Prostate gland (tissue), 2 donors: Measurements from ENCODE around the gene PHOX2A. TPM values are rescaled to one million over a fixed set of nuclear protein-coding genes. Genes with fewer than 3 reads are reported as not detected.

ENCODE experiments used
- DNase-seq: peaks from one replicate; pipeline ENCODE4 v3.0.0-alpha.2; 2019; ENCODE audit warnings: low spot score
- H3K27ac ChIP-seq, 2 donors: fragments of 200-600 bp; sonication (generic); 2 replicates each; pipeline ENCODE4 v1.5.1; 2017 to 2019
- H3K27me3 ChIP-seq: fragments of 200-600 bp; sonication (generic); replicated peaks from 2 replicates; pipeline ENCODE4 v1.5.1; 2019; ENCODE audit not compliant: insufficient read depth
- H3K36me3 ChIP-seq, 2 donors: fragments of 200-600 bp; sonication (generic); 1 replicate in 1 of 2; 2 replicates in 1 of 2; pipeline versions ENCODE4 v1.5.1 to v1.8.1; 2017 to 2019
- H3K4me1 ChIP-seq: fragments of 200-600 bp; sonication (generic); replicated peaks from 2 replicates; pipeline ENCODE4 v1.5.1; 2019
- H3K4me3 ChIP-seq, 2 donors: fragments of 200-600 bp; sonication (generic); 2 replicates each; pipeline ENCODE4 v1.5.1; 2017 to 2019
- H3K9me3 ChIP-seq: fragments of 200-600 bp; sonication (generic); 2 replicates; pipeline ENCODE4 v1.5.1; 2017
- CTCF ChIP-seq, 4 experiments: fragments of 200-600 bp in 2 of 4; fragments of 450-650 bp in 2 of 4; sonication (generic) in 2 of 4; IDR thresholded peaks; 1 replicate in 3 of 4; 2 replicates in 1 of 4; pipeline ENCODE4 v1.5.1; 2016 to 2019; ENCODE audit warnings: antibody characterized with exemption in 4 of 4, mild to moderate bottlenecking in 2 of 4, moderate library complexity in 2 of 4
- POLR2A ChIP-seq: fragments of 450-650 bp; IDR thresholded peaks from one replicate; pipeline ENCODE4 v1.6.1; 2016; ENCODE audit warnings: antibody characterized with exemption, mild to moderate bottlenecking
- POLR2AphosphoS5 ChIP-seq: sonication (generic); formaldehyde crosslinking; IDR thresholded peaks from one replicate; pipeline ENCODE4 v1.6.1; 2017; ENCODE audit warnings: antibody characterized with exemption
- WGBS: methylation state at CpG from one replicate; pipeline ENCODE4 v1.1.5; 2018; 5-methylcytosine and 5-hydroxymethylcytosine counted together
- intact Hi-C: fragments of 100-400 bp; cut with DNase I; formaldehyde crosslinking; loops from one replicate; pipeline ENCODE4 v1.14.2; 2022
- total RNA-seq, 2 donors: library from RNA; depleted of rRNA; stranded (reverse); fragments of >200 nt; gene quantifications; one replicate each; pipeline ENCODE4 v1.1.0, GENCODE V29; 2016

PHOX2A gene
- total RNA-seq, 2 donors from 2014 or later: 0.40 TPM; not detected in 1

GRCh38 chr11:72233056-72233772 lies 10.8 kb downstream of the PHOX2A start:
- WGBS: 87% methylated on average over 13 of the region's 13 CpGs
- no peak for DNase-seq

GRCh38 chr11:72232260-72233055 lies 11.5 kb downstream of the PHOX2A start:
- WGBS: 89% methylated on average over 18 of the region's 18 CpGs
- Histone ChIP-seq H3K4me3 (no peak overlapping the region), H3K27me3 (no peaks in the 10 kb centered on the region), H3K27ac (no peak overlapping the region), H3K36me3 (peaks cover 20 to 58% of the 10 kb centered on the region in 2 donors), H3K4me1 (no peaks in the 10 kb centered on the region), H3K9me3 (no peaks in the 10 kb centered on the region)
- intact Hi-C loops: loop anchor here (10.0 kb wide), 1 partner anchor 218 kb away; no protein-coding TSS in a partner anchor
- DNase-seq: no peak
- no peak for TF ChIP-seq CTCF (IDR thresholded peaks at IDR 0.05)
- TF ChIP-seq POLR2A: no peak
- no peak for TF ChIP-seq POLR2AphosphoS5

More at GRCh38 chr11:72233056-72233772, 10.8 kb downstream of the PHOX2A start:
- Histone ChIP-seq H3K36me3 (peaks cover 20 to 58% of the 10 kb centered on the region in 2 donors), H3K9me3 (no peaks in the 10 kb centered on the region), H3K27ac (no peak overlapping the region), H3K27me3 (no peaks in the 10 kb centered on the region), H3K4me3 (no peak overlapping the region), H3K4me1 (no peaks in the 10 kb centered on the region)
- intact Hi-C loops: loop anchor here (10.0 kb wide), 1 partner anchor 218 kb away; no protein-coding TSS in a partner anchor
- TF ChIP-seq POLR2A (no peak), CTCF (IDR thresholded peaks at IDR 0.05) (no peak), POLR2AphosphoS5 (no peak)

GRCh38 chr11:72231396-72232259 lies 12.3 kb downstream of the PHOX2A start:
- H3K4me3 ChIP-seq: no peak overlapping the region
- no peak overlapping the region for H3K27ac ChIP-seq
- no peaks in the 10 kb centered on the region for H3K9me3 ChIP-seq
- TF ChIP-seq CTCF (IDR thresholded peaks at IDR 0.05) (no peak), POLR2AphosphoS5 (no peak), POLR2A (no peak)
- H3K36me3 ChIP-seq: peaks cover 20 to 54% of the 10 kb centered on the region in 2 donors
- no peaks in the 10 kb centered on the region for H3K27me3 ChIP-seq
- DNase-seq: no peak
- WGBS: 88% methylated on average over 9 of the region's 9 CpGs
- intact Hi-C loops: loop anchor here (10.0 kb wide), 1 partner anchor 217 kb away; no protein-coding TSS in a partner anchor
- no peaks in the 10 kb centered on the region for H3K4me1 ChIP-seq

GRCh38 chr11:72230764-72231365 lies 13.1 kb downstream of the PHOX2A start:
- Histone ChIP-seq H3K27ac (no peak overlapping the region), H3K9me3 (no peaks in the 10 kb centered on the region), H3K36me3 (peaks cover 20 to 52% of the 10 kb centered on the region in 2 donors), H3K4me1 (peaks cover under 1% of the 10 kb centered on the region), H3K4me3 (no peak overlapping the region), H3K27me3 (no peaks in the 10 kb centered on the region)
- WGBS: 89% methylated on average over 18 of the region's 18 CpGs
- no peak for TF ChIP-seq POLR2AphosphoS5
- intact Hi-C loops: loop anchor here (10.0 kb wide), 1 partner anchor 216 kb away; no protein-coding TSS in a partner anchor
- no peak for DNase-seq
